SJSA1 (cell line): ENCODE data around the gene LRMDA. TPM values are rescaled to one million over a fixed set of nuclear protein-coding genes. Genes with fewer than 3 reads are reported as not detected.

ENCODE experiments used
- DNase-seq, 2 experiments: peaks; one replicate each; pipeline ENCODE4 v3.0.0-alpha.2; 2015 to 2020; ENCODE audit warnings: low spot score in 2 of 2, low read depth in 1 of 2
- H3K27ac ChIP-seq: fragments of 250-450 bp; sonication (Bioruptor Pico); 2 replicates; pipeline ENCODE4 v1.5.1; 2020; ENCODE audit warnings: mild to moderate bottlenecking, moderate library complexity
- H3K27me3 ChIP-seq: fragments of 250-450 bp; sonication (Bioruptor Pico); replicated peaks from 2 replicates; pipeline ENCODE4 v1.5.1; 2020; ENCODE audit warnings: mild to moderate bottlenecking, moderate library complexity
- H3K36me3 ChIP-seq: fragments of 250-450 bp; sonication (Bioruptor Pico); 2 replicates; pipeline ENCODE4 v1.5.1; 2020; ENCODE audit warnings: mild to moderate bottlenecking
- H3K4me1 ChIP-seq: fragments of 250-450 bp; sonication (Bioruptor Pico); replicated peaks from 2 replicates; pipeline ENCODE4 v1.6.1; 2021; ENCODE audit warnings: mild to moderate bottlenecking
- H3K4me3 ChIP-seq: fragments of 250-450 bp; sonication (Bioruptor Pico); 2 replicates; pipeline ENCODE4 v1.5.1; 2020; ENCODE audit warnings: mild to moderate bottlenecking
- H3K9me3 ChIP-seq: fragments of 250-450 bp; sonication (Bioruptor Pico); replicated peaks from 2 replicates; pipeline ENCODE4 v1.5.1; 2020; ENCODE audit warnings: mild to moderate bottlenecking
- total RNA-seq: library from RNA; depleted of rRNA; stranded (reverse); fragments of >200 nt; shearing (Covaris generic); gene quantifications from 2 replicates; pipeline ENCODE4 v1.2.3, GENCODE V29; 2014

Gene LRMDA
- total RNA-seq, 1 experiment from 2014 or later: not detected

DNA sequence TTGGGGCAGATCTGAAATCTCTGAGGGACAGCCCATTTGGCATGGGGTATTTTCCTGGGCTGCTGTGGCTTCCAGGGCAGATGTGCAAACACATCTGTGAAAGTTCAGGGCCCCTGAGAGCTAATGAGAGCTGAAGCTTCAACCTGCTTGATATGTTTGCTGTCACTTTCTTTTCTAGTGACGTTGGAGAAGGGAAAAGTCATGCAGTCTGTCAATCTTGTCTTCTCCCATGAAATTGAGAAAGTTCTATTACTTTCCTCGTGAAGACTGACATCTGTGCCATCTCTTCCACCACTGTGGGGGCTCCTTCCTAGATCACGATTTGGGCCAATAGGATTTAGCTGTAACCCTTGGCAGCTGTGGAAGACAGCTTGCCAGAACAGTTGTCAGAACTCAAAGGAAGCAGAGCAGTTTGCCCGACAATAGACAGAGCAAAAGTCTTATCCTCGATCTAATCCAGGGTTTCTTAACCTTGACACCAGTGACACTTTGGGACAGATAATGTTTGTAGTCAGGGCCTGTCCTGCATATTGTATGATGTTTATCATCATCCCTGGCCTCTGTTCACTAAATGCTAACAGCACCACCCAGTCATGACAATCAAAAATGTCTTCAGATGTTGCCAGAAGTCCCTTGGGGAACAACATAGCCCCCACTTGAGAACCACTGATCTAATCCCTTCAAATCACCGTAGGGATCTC lies 586.5 kb downstream of the LRMDA start:
- H3K4me1 ChIP-seq: no peaks in the 10 kb centered on the region
- DNase-seq: no peak
- H3K27ac ChIP-seq: no peak overlapping the region
- H3K27me3 ChIP-seq: no peaks in the 10 kb centered on the region
- H3K9me3 ChIP-seq: no peaks in the 10 kb centered on the region
- no peak overlapping the region for H3K4me3 ChIP-seq
- H3K36me3 ChIP-seq: no peaks in the 10 kb centered on the region

GRCh38 chr10:76020630-76021029 lies 589.2 kb downstream of the LRMDA start:
- no peaks in the 10 kb centered on the region for H3K27me3 ChIP-seq
- H3K9me3 ChIP-seq: no peaks in the 10 kb centered on the region
- H3K36me3 ChIP-seq: no peaks in the 10 kb centered on the region
- no peak for DNase-seq
- no peak overlapping the region for H3K27ac ChIP-seq
- no peaks in the 10 kb centered on the region for H3K4me1 ChIP-seq
- no peak overlapping the region for H3K4me3 ChIP-seq

- Histone ChIP-seq H3K4me3 (no peak overlapping the region), H3K27ac (no peak overlapping the region), H3K9me3 (no peaks in the 10 kb centered on the region), H3K27me3 (no peaks in the 10 kb centered on the region), H3K36me3 (no peaks in the 10 kb centered on the region), H3K4me1 (no peaks in the 10 kb centered on the region)
- DNase-seq: no peak
Measured at GRCh38 chr10:76021398-76021797, 590.0 kb downstream of the LRMDA start.

DNA sequence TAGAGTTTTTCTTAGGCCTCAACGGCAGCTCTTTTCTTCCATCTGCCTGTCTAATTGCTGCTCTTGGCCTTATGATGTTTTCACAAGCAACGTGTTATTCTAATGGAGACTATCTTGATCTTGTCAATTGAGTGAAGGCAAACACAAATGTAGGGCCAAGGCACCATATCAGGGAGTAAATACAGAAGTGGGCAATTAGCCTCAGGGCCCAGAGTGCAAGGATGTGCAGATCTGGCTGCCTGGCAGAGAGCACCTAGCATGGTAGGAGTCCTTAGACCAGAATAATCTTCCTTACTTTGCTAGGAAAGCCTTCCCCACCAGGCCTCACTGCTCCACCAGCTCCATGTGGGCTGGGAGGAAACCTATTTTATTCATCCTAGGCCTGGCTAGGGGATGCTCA lies 590.9 kb downstream of the LRMDA start:
- Histone ChIP-seq H3K4me1 (no peaks in the 10 kb centered on the region), H3K4me3 (no peak overlapping the region), H3K9me3 (no peaks in the 10 kb centered on the region), H3K27me3 (no peaks in the 10 kb centered on the region), H3K27ac (no peak overlapping the region), H3K36me3 (no peaks in the 10 kb centered on the region)
- DNase-seq: no peak

GRCh38 chr10:76023007-76023406 lies 591.6 kb downstream of the LRMDA start:
- H3K4me1 ChIP-seq: no peaks in the 10 kb centered on the region
- no peak for DNase-seq
- no peaks in the 10 kb centered on the region for H3K36me3 ChIP-seq
- no peak overlapping the region for H3K4me3 ChIP-seq
- H3K27ac ChIP-seq: no peak overlapping the region
- no peaks in the 10 kb centered on the region for H3K27me3 ChIP-seq
- H3K9me3 ChIP-seq: no peaks in the 10 kb centered on the region

DNA sequence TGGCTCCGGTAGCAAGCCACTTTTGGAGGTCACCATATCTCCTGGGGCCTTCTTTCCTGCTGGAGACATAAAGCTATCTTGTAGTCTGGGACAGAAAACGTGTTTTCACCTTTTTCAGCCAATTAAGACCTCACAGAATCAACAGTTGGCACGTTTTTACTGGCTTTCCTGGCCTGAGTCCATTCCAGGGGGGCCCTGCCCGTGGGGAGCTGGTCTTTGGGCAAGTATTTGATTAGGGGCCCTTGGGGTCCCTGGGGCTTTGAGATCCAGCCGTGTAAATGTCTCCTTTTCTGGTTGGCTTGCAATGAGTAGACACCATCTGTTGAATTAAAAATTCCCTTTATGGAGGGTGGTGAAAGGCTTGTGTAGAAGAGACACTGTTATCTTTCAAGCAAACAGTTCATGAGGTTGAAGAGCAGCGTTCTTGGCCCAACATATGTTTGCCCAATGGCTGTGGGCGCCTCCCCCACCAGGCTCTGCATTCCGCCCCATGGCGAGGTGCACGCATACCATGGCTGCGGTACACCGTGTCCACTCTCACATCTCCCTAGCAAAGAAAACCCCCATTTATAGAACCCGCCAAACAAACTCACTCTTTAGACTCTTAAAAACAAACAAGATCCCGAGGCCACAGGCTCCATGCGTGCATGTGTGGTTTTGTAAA lies 593.2 kb downstream of the LRMDA start:
- Histone ChIP-seq H3K27me3 (no peaks in the 10 kb centered on the region), H3K36me3 (no peaks in the 10 kb centered on the region), H3K9me3 (no peaks in the 10 kb centered on the region), H3K4me3 (no peak overlapping the region), H3K4me1 (no peaks in the 10 kb centered on the region), H3K27ac (no peak overlapping the region)
- no peak for DNase-seq

- H3K4me1 ChIP-seq: no peaks in the 10 kb centered on the region
- H3K27me3 ChIP-seq: no peaks in the 10 kb centered on the region
- H3K36me3 ChIP-seq: no peaks in the 10 kb centered on the region
- H3K9me3 ChIP-seq: no peaks in the 10 kb centered on the region
- no peak for DNase-seq
- no peak overlapping the region for H3K4me3 ChIP-seq
- H3K27ac ChIP-seq: no peak overlapping the region
Measured at GRCh38 chr10:76025124-76025477, 593.7 kb downstream of the LRMDA start.

- no peaks in the 10 kb centered on the region for H3K27me3 ChIP-seq
- no peaks in the 10 kb centered on the region for H3K36me3 ChIP-seq
- H3K27ac ChIP-seq: no peak overlapping the region
- no peak overlapping the region for H3K4me3 ChIP-seq
- DNase-seq: no peak
- no peaks in the 10 kb centered on the region for H3K9me3 ChIP-seq
- H3K4me1 ChIP-seq: no peaks in the 10 kb centered on the region
Measured at GRCh38 chr10:76026176-76026771, 594.9 kb downstream of the LRMDA start.

- Histone ChIP-seq H3K36me3 (no peaks in the 10 kb centered on the region), H3K4me3 (no peak overlapping the region), H3K4me1 (no peaks in the 10 kb centered on the region), H3K9me3 (no peaks in the 10 kb centered on the region), H3K27me3 (no peaks in the 10 kb centered on the region), H3K27ac (no peak overlapping the region)
- DNase-seq: no peak
Measured at GRCh38 chr10:76026905-76027304, 595.5 kb downstream of the LRMDA start.

DNA sequence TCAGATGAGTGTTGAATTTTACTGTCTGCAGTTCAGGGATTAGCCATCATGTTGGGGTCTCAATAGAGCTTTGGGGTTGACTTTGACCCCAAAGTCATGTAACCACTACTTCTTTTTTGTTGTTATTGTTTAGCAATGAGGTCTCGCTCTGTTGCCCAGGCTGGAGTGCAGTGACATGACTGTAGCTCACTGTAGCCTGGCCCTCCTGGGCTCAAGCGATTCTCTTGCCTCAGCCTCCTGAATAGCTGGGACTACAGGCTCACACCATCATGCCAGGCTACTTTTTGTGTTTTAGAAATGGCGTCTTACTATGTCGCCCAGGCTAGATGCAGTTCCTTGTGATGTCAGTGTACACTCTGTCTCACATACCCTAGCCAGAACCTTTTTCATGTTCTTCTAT lies 598.4 kb downstream of the LRMDA start:
- Histone ChIP-seq H3K4me3 (no peak overlapping the region), H3K27me3 (no peaks in the 10 kb centered on the region), H3K4me1 (no peaks in the 10 kb centered on the region), H3K9me3 (no peaks in the 10 kb centered on the region), H3K36me3 (no peaks in the 10 kb centered on the region), H3K27ac (no peak overlapping the region)
- DNase-seq: no peak

DNA sequence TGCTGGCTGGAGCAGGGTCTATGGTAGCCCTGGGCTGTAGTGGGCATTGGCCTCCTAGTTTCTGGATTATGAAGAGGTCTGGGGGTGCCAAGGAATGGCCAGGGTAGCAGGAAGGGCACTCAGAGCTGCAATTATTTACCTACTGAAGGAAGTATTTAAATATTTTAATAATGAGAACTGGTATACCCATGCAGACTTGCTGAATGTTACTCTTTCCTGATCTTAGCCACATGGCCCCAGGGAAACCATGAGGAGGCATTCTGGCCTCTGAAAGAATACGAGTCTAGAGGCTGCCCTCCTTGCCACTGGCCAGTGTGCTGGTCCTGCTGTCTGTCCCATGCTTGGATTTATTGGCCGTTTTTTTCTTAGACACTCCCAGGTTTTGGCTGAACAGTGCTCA lies 599.7 kb downstream of the LRMDA start:
- DNase-seq: no peak
- H3K27me3 ChIP-seq: no peaks in the 10 kb centered on the region
- no peaks in the 10 kb centered on the region for H3K9me3 ChIP-seq
- H3K4me1 ChIP-seq: no peaks in the 10 kb centered on the region
- no peak overlapping the region for H3K27ac ChIP-seq
- no peak overlapping the region for H3K4me3 ChIP-seq
- no peaks in the 10 kb centered on the region for H3K36me3 ChIP-seq

DNA sequence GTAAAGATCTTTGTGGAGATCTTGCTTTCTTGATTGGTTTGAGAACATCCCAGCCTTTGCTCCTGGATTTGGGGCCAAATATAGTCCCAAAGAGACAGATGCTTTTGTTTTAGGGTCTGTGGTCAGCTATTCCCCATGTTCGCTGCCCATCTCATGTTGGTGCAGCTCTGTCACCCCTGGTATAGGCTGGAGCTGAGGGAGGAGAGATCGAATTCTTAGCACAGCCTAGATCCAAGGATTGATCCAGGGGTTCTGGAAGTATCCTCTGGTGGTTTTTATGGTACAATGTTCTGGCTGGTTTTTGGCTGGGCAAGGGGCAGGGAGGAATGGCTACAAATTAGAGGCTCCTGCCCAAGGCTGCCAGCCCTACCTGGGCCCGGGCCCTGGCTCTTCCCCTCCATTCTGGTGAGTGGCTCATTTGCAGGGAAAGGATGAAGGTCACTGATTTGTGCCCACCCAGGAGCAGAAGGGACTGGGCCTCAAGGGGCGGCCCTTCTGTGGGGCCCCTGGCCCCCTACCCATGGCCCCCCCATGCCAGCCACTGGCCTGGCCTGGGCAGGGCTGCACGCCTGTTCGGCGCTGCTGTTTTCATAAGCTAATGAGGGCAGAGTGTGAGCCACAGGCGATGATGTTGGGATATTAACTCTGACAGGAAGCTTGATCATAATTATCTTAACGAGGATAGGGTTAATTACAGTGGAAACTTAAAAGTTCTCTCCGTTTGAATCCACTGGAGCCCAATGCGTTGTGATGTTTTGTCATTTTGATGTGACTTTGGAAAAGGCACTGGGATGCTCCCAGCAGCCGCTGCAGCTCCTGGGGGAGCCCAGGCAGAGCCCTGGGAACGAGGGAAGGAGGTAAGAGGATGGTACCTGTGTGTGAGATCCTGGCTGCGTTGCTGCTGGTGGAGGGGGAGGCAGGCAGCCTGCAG lies 600.6 kb downstream of the LRMDA start:
- Histone ChIP-seq H3K4me3 (no peak overlapping the region), H3K4me1 (no peaks in the 10 kb centered on the region), H3K27me3 (no peaks in the 10 kb centered on the region), H3K36me3 (no peaks in the 10 kb centered on the region), H3K27ac (no peak overlapping the region), H3K9me3 (no peaks in the 10 kb centered on the region)
- no peak for DNase-seq

DNA sequence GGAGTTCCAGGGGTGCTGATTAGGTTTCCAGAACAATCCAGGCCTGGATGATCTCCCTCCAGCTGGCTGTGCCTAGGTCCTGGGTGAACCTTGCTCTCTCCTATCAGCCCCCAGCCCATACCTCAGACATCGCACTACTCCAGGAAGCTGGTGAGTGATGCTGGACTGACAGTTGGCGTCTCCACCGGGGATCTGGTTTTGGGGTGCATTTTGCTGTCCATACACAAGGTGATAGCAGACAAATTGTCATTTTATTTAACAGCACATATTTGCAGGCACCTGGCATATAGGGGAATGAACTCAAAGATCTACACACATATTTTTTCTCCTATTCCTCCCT lies 601.2 kb downstream of the LRMDA start:
- no peak for DNase-seq
- Histone ChIP-seq H3K4me1 (no peaks in the 10 kb centered on the region), H3K36me3 (no peaks in the 10 kb centered on the region), H3K27ac (no peak overlapping the region), H3K27me3 (no peaks in the 10 kb centered on the region), H3K9me3 (no peaks in the 10 kb centered on the region), H3K4me3 (no peak overlapping the region)
